Measurements from ENCODE around the gene TSNAXIP1.
"Not testable (repeated sequence)": the region's sequence is repeated elsewhere in the genome, so short reads cannot be mapped to it uniquely, and the experiment has no call there.

Gene TSNAXIP1

GRCh38 chr16:67786491-67786890, 20.2 kb upstream of the TSNAXIP1 start:
- DNase-seq, result no peak

GRCh38 chr16:67790071-67790470, 16.6 kb upstream of the TSNAXIP1 start:
- DNase-seq, result no peak

GRCh38 chr16:67796099-67796718, 10.5 kb upstream of the TSNAXIP1 start:
- DNase-seq, result no peak

- DNase-seq, result no peak
These were observed 6.3 kb upstream of the TSNAXIP1 start for GRCh38 chr16:67800338-67800926.

- DNase-seq, result no peak
These were observed 5.4 kb upstream of the TSNAXIP1 start for GRCh38 chr16:67801241-67801640.

GRCh38 chr16:67801883-67802282, 4.8 kb upstream of the TSNAXIP1 start:
- no peak for DNase-seq

GRCh38 chr16:67803894-67804293, 2.8 kb upstream of the TSNAXIP1 start:
- DNase-seq, result no peak

- no peak for DNase-seq
These were observed 1.7 kb upstream of the TSNAXIP1 start for GRCh38 chr16:67804853-67805542.

GRCh38 chr16:67805718-67806427, 816 bp upstream of the TSNAXIP1 start:
- no peak for DNase-seq

- no peak for DNase-seq
These were observed 526 bp downstream of the TSNAXIP1 start for GRCh38 chr16:67807148-67807682.

- no peak for DNase-seq
These were observed 5.2 kb downstream of the TSNAXIP1 start for GRCh38 chr16:67811899-67812298.

- DNase-seq, result no peak
These were observed 7.9 kb downstream of the TSNAXIP1 start for GRCh38 chr16:67814567-67814966.

GRCh38 chr16:67820608-67821259, 14.0 kb downstream of the TSNAXIP1 start:
- DNase-seq, result no peak

GRCh38 chr16:67822511-67822910, 15.8 kb downstream of the TSNAXIP1 start:
- DNase-seq, result no peak

GRCh38 chr16:67825119-67825518, 18.4 kb downstream of the TSNAXIP1 start:
- no peak for DNase-seq

GRCh38 chr16:67825906-67826305, 19.2 kb downstream of the TSNAXIP1 start:
- DNase-seq, result no peak

- DNase-seq, result no peak
These were observed 22.0 kb downstream of the TSNAXIP1 start for GRCh38 chr16:67828651-67829050.

GRCh38 chr16:67833030-67833414, 26.3 kb downstream of the TSNAXIP1 start:
- no peak for DNase-seq

- DNase-seq, result peak; percentile 66
These were observed 26.9 kb downstream of the TSNAXIP1 start for GRCh38 chr16:67833415-67834241.

- DNase-seq, result no peak
These were observed 27.5 kb downstream of the TSNAXIP1 start for GRCh38 chr16:67834242-67834614.

- not testable (repeated sequence) for DNase-seq
These were observed 30.5 kb downstream of the TSNAXIP1 start for GRCh38 chr16:67837190-67837589.

- no peak for DNase-seq
These were observed 31.1 kb downstream of the TSNAXIP1 start for GRCh38 chr16:67837811-67838210.

All from NCI-H1105 (cell line).